Heart left ventricle (tissue), 13 donors: Measurements from ENCODE around the gene USP6NL.

Experiments
- POLR2A ChIP-seq, 2 donors: fragments of 450-650 bp; IDR thresholded peaks; one replicate each; pipeline ENCODE4 v1.6.1; 2017; ENCODE audit warnings: antibody characterized with exemption in 2 of 2, mild to moderate bottlenecking in 2 of 2, moderate library complexity in 2 of 2
- TF ChIP-seq, protein P1 (sequence below), 12 donors: fragments of 200-600 bp; sonication (generic) in 4 of 12; IDR thresholded peaks; one replicate each; pipeline versions ENCODE4 v1.5.0 to v1.8.0; 2018 to 2022; ENCODE audit warnings: antibody characterized with exemption in 12 of 12, mild to moderate bottlenecking in 5 of 12
- donor health status: ischemic (EF 13 %, LVEDD 7.1; RV severe dilation, severe dysfunction).
- donor health status: DM: no; HTN: yes; CAD: no.
- donor health status: DM: no; HTN: no; CAD: no.
- donor health status: ischemic (EF 25% LVEDD 6.9; RV normal size, moderate dysfunction).
- donor health status: ischemic (EF 25% LVEDD 5.7; RV mildly dilated, moderate dysfunction).
- donor health status: ischemic (EF 35%, LVEDD 5.7; RV mildly dilated, moderate dysfunction).
- donor health status: nonischemic (EF 11% LVEDD 7.7; RV severe dilation, severe dysfunction).
- donor health status: DM: yes; HTN: yes; CAD: no.
- donor health status: PGD.
- donor health status: ischemic (EF 29% LVEDD 5.4; RV normal size, mild dysfunction).
- donor health status: nonischemic (EF 23%, LVEDD 6.1; RV moderate dilation, normal function).

DNA sequence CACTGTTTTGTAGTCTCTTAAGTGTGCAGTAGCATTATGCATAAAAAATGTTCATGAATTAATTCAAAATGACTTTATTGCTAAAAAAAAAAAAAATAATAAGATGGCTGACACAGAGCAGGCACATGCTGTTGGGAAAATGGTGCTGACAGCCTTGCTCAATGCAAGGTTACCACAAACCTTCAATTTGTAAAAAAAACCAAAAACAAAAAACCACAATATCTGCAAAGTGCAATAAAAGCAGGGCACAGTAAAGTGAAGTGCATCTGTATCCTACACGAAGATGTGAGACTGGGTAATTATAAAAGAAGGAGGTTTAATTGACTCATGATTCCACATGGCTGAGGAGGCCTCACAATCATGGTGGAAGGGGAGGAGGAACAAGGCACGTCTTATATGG lies 185.8 kb downstream of the USP6NL start:
- TF ChIP-seq POLR2A (IDR thresholded peaks at IDR 0.05), result no peak
- TF ChIP-seq, protein P1, sequence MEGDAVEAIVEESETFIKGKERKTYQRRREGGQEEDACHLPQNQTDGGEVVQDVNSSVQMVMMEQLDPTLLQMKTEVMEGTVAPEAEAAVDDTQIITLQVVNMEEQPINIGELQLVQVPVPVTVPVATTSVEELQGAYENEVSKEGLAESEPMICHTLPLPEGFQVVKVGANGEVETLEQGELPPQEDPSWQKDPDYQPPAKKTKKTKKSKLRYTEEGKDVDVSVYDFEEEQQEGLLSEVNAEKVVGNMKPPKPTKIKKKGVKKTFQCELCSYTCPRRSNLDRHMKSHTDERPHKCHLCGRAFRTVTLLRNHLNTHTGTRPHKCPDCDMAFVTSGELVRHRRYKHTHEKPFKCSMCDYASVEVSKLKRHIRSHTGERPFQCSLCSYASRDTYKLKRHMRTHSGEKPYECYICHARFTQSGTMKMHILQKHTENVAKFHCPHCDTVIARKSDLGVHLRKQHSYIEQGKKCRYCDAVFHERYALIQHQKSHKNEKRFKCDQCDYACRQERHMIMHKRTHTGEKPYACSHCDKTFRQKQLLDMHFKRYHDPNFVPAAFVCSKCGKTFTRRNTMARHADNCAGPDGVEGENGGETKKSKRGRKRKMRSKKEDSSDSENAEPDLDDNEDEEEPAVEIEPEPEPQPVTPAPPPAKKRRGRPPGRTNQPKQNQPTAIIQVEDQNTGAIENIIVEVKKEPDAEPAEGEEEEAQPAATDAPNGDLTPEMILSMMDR (IDR thresholded peaks at IDR 0.05), result no peak
